ENCODE results near the gene SF3A2. TPM values are rescaled to one million over a fixed set of nuclear protein-coding genes. Genes with fewer than 3 reads are reported as not detected.
A peak's percentile ranks its signal among the peaks of the same experiment; 100 is the strongest.

Gene SF3A2
- total and polyA plus RNA-seq, 2 donors (not counting 3 experiments of a cell fraction or from before 2014, with no cell fraction given): 21.5 to 164 TPM

- H3K4me3 ChIP-seq (replicated peaks in 1 of 3; ENCODE audit: insufficient read depth in 1 of 3, low read depth in 1 of 3, low read length in 3 of 3): no peak overlapping the region
- H3K27me3 ChIP-seq (ENCODE audit: control insufficient read depth in 2 of 2, insufficient read depth in 2 of 2, low read length in 2 of 2): no peaks in the 10 kb centered on the region
- H3K27ac ChIP-seq (ENCODE audit: insufficient read depth, low read depth, low read length): no peak overlapping the region
- peak; percentile 53 for DNase-seq (ENCODE audit: low read depth, low spot score)
- intact Hi-C loops (cut with micrococcal nuclease) (loop anchor here (5.0 kb wide), 1 partner anchor 41 kb away; no protein-coding TSS in a partner anchor), dilution Hi-C loops (cut with MboI; ENCODE audit: extremely low pct_ligation_motif_present, low sequenced_read_pairs) (no loop called here)
- no peak overlapping the region for H2AFZ ChIP-seq (ENCODE audit: low read depth, low read length)
- no peak overlapping the region for H3K4me2 ChIP-seq (ENCODE audit: insufficient read depth, low read length)
- ChIA-PET POLR2A (no interaction called here), CTCF (interaction anchor here (0.6 to 1.9 kb wide), 6 partner anchors 9 to 451 kb away, joined by 3 to 13 read pairs (median 4); no protein-coding TSS in a partner anchor)
- no peaks in the 10 kb centered on the region for H3K9me1 ChIP-seq (replicated peaks; ENCODE audit: control insufficient read depth, extremely low read depth, insufficient read depth, low read length)
- H4K20me1 ChIP-seq (replicated peaks; ENCODE audit: control insufficient read depth, extremely low read depth, insufficient read depth, low read length): no peaks in the 10 kb centered on the region
- TF ChIP-seq CTCF (IDR thresholded peaks at IDR 0.05; ENCODE audit: extremely low read depth in 1 of 2, insufficient read depth in 1 of 2, low read depth in 1 of 2, low read length in 2 of 2): peak in 1 of 2 donors; percentile 44
- no peak for TF ChIP-seq EZH2 (IDR thresholded peaks at IDR 0.05; ENCODE audit: borderline replicate concordance, low read depth, low read length, severe bottlenecking)
- TF ChIP-seq GATA2 (IDR thresholded peaks at IDR 0.05; ENCODE audit: insufficient read depth, insufficient read length, low read depth, low read length): no peak
- H3K79me2 ChIP-seq (ENCODE audit: control insufficient read depth, insufficient read depth, low read length): no peaks in the 10 kb centered on the region
- H3K36me3 ChIP-seq (ENCODE audit: control insufficient read depth in 2 of 2, extremely low read depth in 1 of 2, insufficient read depth in 2 of 2, low read length in 2 of 2): peaks cover 5 to 38% of the 10 kb centered on the region in 2 experiments
- no peaks in the 10 kb centered on the region for H3K9me3 ChIP-seq (replicated peaks; ENCODE audit: control insufficient read depth, insufficient read depth, low read length)
- no peak overlapping the region for H3K9ac ChIP-seq (replicated peaks; ENCODE audit: extremely low read depth, insufficient read depth, low read length)
- FAIRE-seq: peak; percentile 81
- BruUV-seq (replicated peaks): no TSS peak
- peaks cover 7% of the 10 kb centered on the region for H3K4me1 ChIP-seq (ENCODE audit: control insufficient read depth, extremely low read depth, insufficient read depth, low read length)
Observed at GRCh38 chr19:2207991-2208860, 28.4 kb upstream of the SF3A2 start.

All from endothelial cell of umbilical vein (primary cell).